ENCODE data around the gene TRAPPC3L.

GRCh38 chr6:116562614-116563013 is 17.1 kb upstream of the TRAPPC3L start:
- TF ChIP-seq CTCF (IDR thresholded peaks at IDR 0.05) (no peak), POLR2A (IDR thresholded peaks at IDR 0.05) (no peak)

Measured in breast epithelium (tissue), 3 donors.